Measurements from ENCODE around the gene LUC7L3.
"Not testable (repeated sequence)": the region's sequence is repeated elsewhere in the genome, so short reads cannot be mapped to it uniquely, and the experiment has no call there.

Gene LUC7L3

DNA sequence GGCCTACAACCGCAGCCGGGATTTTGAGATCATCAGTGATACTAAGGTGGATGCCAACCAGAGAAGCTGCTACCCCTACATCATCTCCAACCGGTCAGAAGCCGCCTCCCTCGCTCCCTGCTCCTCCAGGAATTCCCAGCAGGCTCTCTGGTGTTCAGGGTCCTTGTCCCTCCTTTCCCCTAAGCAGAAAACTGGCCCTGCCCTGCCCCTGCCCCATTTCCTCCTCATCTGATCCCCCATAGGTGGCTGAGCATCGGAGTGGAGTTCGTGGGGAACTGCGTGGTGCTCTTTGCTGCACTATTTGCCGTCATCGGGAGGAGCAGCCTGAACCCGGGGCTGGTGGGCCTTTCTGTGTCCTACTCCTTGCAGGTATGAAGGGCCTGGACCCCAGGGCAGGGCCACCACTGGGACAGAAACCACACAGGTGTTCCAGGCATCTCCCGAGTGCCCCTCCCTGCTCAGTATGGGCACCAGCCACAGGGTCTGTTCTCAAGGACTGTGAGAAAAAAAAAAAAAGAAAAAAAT lies 41.5 kb upstream of the LUC7L3 start:
- H3K36me3 ChIP-seq (ENCODE audit: insufficient read depth, insufficient read length, low read length), result no peaks in the 10 kb centered on the region
- TF ChIP-seq YY1 (IDR thresholded peaks at IDR 0.05; ENCODE audit: insufficient read depth, insufficient read length) (no peak), ZNF274 (IDR thresholded peaks at IDR 0.05; ENCODE audit: low read depth, low read length) (no peak), SUZ12 (IDR thresholded peaks at IDR 0.05; ENCODE audit: extremely low read depth, insufficient read depth, insufficient read length) (no peak)
- DNase-seq (ENCODE audit: low read depth, low spot score), result no peak
- H3K9me3 ChIP-seq (ENCODE audit: insufficient read depth, low read length), result no peaks in the 10 kb centered on the region
- H3K4me1 ChIP-seq (ENCODE audit: insufficient read depth, insufficient read length), result no peaks in the 10 kb centered on the region
- H3K27me3 ChIP-seq (ENCODE audit: insufficient read depth, insufficient read length), result no peaks in the 10 kb centered on the region
- H3K4me3 ChIP-seq (ENCODE audit: insufficient read length, low read depth), result no peak overlapping the region
- H3K9ac ChIP-seq (ENCODE audit: insufficient read length, low read depth), result no peak overlapping the region

DNA sequence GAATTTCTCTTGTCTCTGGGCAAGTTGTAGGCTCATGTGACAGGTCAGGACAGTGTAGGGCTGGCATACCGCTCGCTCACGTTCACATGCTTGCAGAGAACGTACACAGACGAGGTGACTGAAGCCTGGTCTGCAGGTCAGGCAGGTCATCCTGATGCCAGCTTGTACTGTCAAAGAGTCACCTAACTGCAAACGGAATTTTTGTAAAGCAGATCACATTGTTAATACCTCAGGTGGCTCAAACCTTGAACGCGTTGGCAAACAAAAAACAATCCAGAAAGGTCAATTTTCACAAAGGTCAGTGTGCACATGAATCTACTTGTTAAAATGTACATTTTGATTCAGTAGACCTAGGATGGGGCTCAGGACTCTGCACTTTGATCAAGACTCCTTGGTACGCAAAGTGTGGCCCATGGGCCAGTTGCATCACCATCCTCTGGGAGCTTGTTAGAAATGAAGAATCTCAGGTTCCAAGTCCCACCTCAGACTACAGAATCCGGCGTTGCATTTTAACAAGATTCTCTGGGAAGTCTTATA lies 40.3 kb upstream of the LUC7L3 start:
- DNase-seq (ENCODE audit: low read depth, low spot score), result no peak
- Histone ChIP-seq H3K9me3 (ENCODE audit: insufficient read depth, low read length) (no peaks in the 10 kb centered on the region), H3K4me1 (ENCODE audit: insufficient read depth, insufficient read length) (peaks cover 2% of the 10 kb centered on the region), H3K36me3 (ENCODE audit: insufficient read depth, insufficient read length, low read length) (no peaks in the 10 kb centered on the region), H3K4me3 (ENCODE audit: insufficient read length, low read depth) (no peak overlapping the region), H3K27me3 (ENCODE audit: insufficient read depth, insufficient read length) (no peaks in the 10 kb centered on the region), H3K9ac (ENCODE audit: insufficient read length, low read depth) (no peak overlapping the region)
- TF ChIP-seq YY1 (IDR thresholded peaks at IDR 0.05; ENCODE audit: insufficient read depth, insufficient read length) (no peak), ZNF274 (IDR thresholded peaks at IDR 0.05; ENCODE audit: low read depth, low read length) (no peak), SUZ12 (IDR thresholded peaks at IDR 0.05; ENCODE audit: extremely low read depth, insufficient read depth, insufficient read length) (no peak)

DNA sequence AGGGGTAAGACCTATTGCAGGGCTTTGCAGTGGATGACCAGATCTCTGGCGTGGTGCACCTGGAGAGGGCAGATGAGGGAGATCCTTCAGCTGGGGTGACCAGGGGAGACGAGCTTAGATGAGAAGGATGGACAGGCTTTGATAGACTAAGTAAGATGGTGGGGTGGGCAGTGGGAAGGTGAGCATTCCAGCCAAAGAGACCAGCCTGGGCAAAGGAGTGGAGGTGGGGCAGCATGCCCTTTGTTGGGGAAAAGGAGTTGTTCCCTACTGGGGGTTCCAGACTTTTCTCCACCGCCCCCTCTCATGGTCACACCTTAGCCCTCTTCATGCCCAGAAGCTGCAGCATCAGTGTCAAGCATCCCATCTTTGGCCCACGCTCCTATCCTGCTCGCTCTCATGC lies 39.3 kb upstream of the LUC7L3 start:
- H3K27me3 ChIP-seq (ENCODE audit: insufficient read depth, insufficient read length), result no peaks in the 10 kb centered on the region
- no peak overlapping the region for H3K4me3 ChIP-seq (ENCODE audit: insufficient read length, low read depth)
- TF ChIP-seq SUZ12 (IDR thresholded peaks at IDR 0.05; ENCODE audit: extremely low read depth, insufficient read depth, insufficient read length), result no peak
- no peak for TF ChIP-seq ZNF274 (IDR thresholded peaks at IDR 0.05; ENCODE audit: low read depth, low read length)
- no peak for TF ChIP-seq YY1 (IDR thresholded peaks at IDR 0.05; ENCODE audit: insufficient read depth, insufficient read length)
- DNase-seq (ENCODE audit: low read depth, low spot score), result no peak
- no peaks in the 10 kb centered on the region for H3K9me3 ChIP-seq (ENCODE audit: insufficient read depth, low read length)
- H3K4me1 ChIP-seq (ENCODE audit: insufficient read depth, insufficient read length), result peaks cover 6% of the 10 kb centered on the region
- no peaks in the 10 kb centered on the region for H3K36me3 ChIP-seq (ENCODE audit: insufficient read depth, insufficient read length, low read length)
- H3K9ac ChIP-seq (ENCODE audit: insufficient read length, low read depth), result no peak overlapping the region

DNA sequence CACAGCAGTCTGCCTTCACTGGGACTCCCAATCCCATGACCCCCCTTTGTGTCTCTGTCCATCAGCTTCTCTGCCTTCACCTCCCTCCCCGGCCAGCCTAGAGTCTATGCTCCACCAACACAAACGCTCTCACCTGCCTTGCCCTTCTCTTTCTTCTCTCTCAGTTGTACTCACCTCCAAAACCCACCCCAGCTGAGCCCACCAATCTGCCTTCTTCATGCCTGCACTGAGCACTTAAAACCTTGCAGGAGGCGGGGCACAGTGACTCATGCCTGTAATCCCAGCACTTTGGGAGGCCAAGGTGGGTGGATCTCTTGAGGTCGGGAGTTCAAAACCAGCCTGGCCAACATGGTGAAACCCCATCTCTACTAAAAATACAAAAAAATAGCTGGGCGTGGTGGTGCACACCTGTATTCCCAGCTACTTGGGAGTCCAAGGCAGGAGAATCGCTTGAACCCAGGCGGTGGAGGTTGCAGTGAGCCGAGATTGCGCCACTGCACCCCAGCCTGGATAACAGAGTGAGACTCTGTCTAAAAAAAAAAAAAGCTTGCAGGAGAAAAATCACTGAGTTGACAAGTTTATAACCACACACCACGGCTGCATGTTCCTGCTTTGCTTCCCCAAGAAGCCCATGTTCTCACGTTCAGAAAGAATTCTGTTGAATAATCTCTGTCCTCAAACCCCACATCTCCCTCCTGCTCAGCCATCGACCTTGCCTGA lies 38.7 kb upstream of the LUC7L3 start:
- H3K36me3 ChIP-seq (ENCODE audit: insufficient read depth, insufficient read length, low read length); H3K9me3 ChIP-seq (ENCODE audit: insufficient read depth, low read length); H3K9ac ChIP-seq (ENCODE audit: insufficient read length, low read depth); H3K27me3 ChIP-seq (ENCODE audit: insufficient read depth, insufficient read length); H3K4me3 ChIP-seq (ENCODE audit: insufficient read length, low read depth); H3K4me1 ChIP-seq (ENCODE audit: insufficient read depth, insufficient read length); DNase-seq (ENCODE audit: low read depth, low spot score): not testable (repeated sequence)

DNA sequence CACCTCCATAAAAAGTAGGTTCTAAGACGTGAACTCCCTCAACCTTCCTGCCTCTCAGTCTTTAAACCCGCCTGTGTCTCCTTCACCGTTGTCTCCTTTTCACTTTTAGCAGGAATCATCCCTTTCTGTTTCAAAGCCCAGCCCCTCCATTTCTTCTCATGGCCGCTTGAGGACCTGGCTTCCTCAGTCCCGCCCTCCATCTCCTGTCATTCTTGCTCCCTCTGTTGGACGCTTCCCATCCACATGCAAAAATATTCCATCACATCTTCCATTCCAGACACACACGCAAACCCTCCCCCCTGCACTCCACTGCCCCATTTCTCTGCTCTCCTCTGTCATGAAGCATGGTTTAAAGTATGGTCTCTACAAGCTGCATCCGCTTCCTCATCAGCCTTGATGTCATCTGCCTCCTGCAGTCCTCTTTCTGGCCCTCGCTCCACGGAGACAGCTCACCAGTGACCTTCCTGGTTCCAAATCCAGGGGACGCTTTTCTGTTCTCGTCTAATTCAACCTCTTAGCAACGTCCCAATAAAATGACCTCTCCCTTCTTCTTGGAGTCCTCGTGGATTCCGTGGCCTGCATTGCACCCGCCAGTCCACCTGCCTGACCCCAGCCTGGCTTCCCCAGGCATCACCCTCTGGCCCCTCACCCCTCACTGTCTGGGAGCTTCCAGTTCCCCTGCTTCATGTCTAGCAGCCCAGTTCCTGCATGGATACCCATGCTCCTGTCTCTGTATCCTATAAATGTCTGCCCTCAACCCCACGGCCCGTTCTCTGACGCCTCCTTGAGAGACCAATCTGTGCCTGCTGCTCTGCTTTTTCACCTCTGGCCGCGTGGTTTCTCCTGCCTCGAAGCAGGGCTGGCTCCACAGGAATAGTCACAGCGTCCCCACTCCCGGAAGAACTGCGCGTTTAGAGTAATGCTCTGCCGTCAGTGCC lies 37.9 kb upstream of the LUC7L3 start:
- Histone ChIP-seq H3K4me3 (ENCODE audit: insufficient read length, low read depth) (no peak overlapping the region), H3K4me1 (ENCODE audit: insufficient read depth, insufficient read length) (peaks cover 10% of the 10 kb centered on the region), H3K36me3 (ENCODE audit: insufficient read depth, insufficient read length, low read length) (no peaks in the 10 kb centered on the region), H3K9ac (ENCODE audit: insufficient read length, low read depth) (no peak overlapping the region), H3K9me3 (ENCODE audit: insufficient read depth, low read length) (no peaks in the 10 kb centered on the region), H3K27me3 (ENCODE audit: insufficient read depth, insufficient read length) (no peaks in the 10 kb centered on the region)
- TF ChIP-seq YY1 (IDR thresholded peaks at IDR 0.05; ENCODE audit: insufficient read depth, insufficient read length) (no peak), ZNF274 (IDR thresholded peaks at IDR 0.05; ENCODE audit: low read depth, low read length) (no peak), SUZ12 (IDR thresholded peaks at IDR 0.05; ENCODE audit: extremely low read depth, insufficient read depth, insufficient read length) (no peak)
- DNase-seq (ENCODE audit: low read depth, low spot score), result no peak

DNA sequence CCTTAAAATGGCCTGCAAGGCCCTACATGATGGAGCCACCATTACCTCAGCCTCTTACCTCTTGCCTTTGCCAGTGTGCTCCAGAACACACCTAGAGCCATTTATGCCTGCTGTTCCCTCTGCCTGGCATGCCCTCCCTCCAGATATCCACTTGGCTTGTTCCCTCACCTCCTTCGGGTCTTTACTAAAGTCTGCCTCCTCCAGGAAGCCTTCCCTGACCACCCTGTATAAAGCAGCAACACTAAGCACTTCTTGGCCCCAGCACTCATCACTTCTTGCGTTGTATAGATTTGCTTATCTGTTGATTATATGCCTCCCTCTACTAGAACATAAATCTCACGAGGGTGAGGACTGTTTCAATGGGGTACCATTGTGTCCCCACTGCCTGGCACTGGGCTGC lies 37.0 kb upstream of the LUC7L3 start:
- Histone ChIP-seq H3K4me3 (ENCODE audit: insufficient read length, low read depth) (no peak overlapping the region), H3K4me1 (ENCODE audit: insufficient read depth, insufficient read length) (peaks cover 15% of the 10 kb centered on the region), H3K9me3 (ENCODE audit: insufficient read depth, low read length) (no peaks in the 10 kb centered on the region), H3K9ac (ENCODE audit: insufficient read length, low read depth) (no peak overlapping the region), H3K36me3 (ENCODE audit: insufficient read depth, insufficient read length, low read length) (no peaks in the 10 kb centered on the region), H3K27me3 (ENCODE audit: insufficient read depth, insufficient read length) (no peaks in the 10 kb centered on the region)
- TF ChIP-seq YY1 (IDR thresholded peaks at IDR 0.05; ENCODE audit: insufficient read depth, insufficient read length), result no peak
- TF ChIP-seq ZNF274 (IDR thresholded peaks at IDR 0.05; ENCODE audit: low read depth, low read length), result no peak
- TF ChIP-seq SUZ12 (IDR thresholded peaks at IDR 0.05; ENCODE audit: extremely low read depth, insufficient read depth, insufficient read length), result no peak
- no peak for DNase-seq (ENCODE audit: low read depth, low spot score)

DNA sequence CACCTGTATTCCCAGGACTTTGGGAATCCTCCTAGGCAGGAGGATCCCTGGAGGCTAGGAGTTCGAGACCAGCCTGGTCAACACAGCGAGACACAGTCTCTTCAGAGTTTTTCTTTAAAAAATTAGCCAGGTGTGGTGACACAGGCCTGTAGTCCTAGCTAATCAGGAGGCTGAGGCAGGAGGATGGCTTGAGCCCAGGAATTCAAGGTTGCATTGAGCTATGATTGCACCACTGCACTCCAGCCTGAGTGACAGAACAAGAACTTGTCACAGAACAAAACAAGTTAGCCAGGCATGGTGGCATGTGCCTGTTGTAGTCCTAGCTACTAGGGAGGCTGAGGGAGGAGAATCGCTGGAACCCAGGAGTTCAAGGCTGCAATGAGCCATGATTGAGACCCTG lies 36.5 kb upstream of the LUC7L3 start:
- peaks cover 15% of the 10 kb centered on the region for H3K4me1 ChIP-seq (ENCODE audit: insufficient read depth, insufficient read length)
- no peak for DNase-seq (ENCODE audit: low read depth, low spot score)

More for the DNA sequence above, 36.5 kb upstream of the LUC7L3 start:
- TF ChIP-seq YY1 (IDR thresholded peaks at IDR 0.05; ENCODE audit: insufficient read depth, insufficient read length) (no peak), ZNF274 (IDR thresholded peaks at IDR 0.05; ENCODE audit: low read depth, low read length) (no peak), SUZ12 (IDR thresholded peaks at IDR 0.05; ENCODE audit: extremely low read depth, insufficient read depth, insufficient read length) (no peak)
- Histone ChIP-seq H3K9me3 (ENCODE audit: insufficient read depth, low read length) (no peaks in the 10 kb centered on the region), H3K4me3 (ENCODE audit: insufficient read length, low read depth) (no peak overlapping the region), H3K36me3 (ENCODE audit: insufficient read depth, insufficient read length, low read length) (no peaks in the 10 kb centered on the region), H3K9ac (ENCODE audit: insufficient read length, low read depth) (no peak overlapping the region), H3K27me3 (ENCODE audit: insufficient read depth, insufficient read length) (no peaks in the 10 kb centered on the region)
